NB4 (cell line): ENCODE measurements around the gene FAM120A.

Experiments
- CTCF ChIP-seq: IDR thresholded peaks from one replicate; pipeline ENCODE4 v1.5.1; 2012; ENCODE audit warnings: low read depth, low read length
- MYC ChIP-seq: IDR thresholded peaks from 2 replicates; pipeline ENCODE4 v1.6.1; 2011; ENCODE audit warnings: low read depth, low read length
- POLR2A ChIP-seq: IDR thresholded peaks from 2 replicates; pipeline ENCODE4 v1.6.1; 2011; ENCODE audit warnings: mild to moderate bottlenecking; ENCODE audit not compliant: insufficient read length; ENCODE audit errors: extremely low read depth

- TF ChIP-seq POLR2A = no peak
- TF ChIP-seq CTCF = no peak
- no peak for TF ChIP-seq MYC
Observed at GRCh38 chr9:93458712-93459111, 7.2 kb downstream of the FAM120A start.
